ENCODE measurements around the gene FAM228B.

Gene FAM228B

GRCh38 chr2:24206714-24207113 lies 83.4 kb downstream of the FAM228B start:
- DNase-seq, result no peak

DNA sequence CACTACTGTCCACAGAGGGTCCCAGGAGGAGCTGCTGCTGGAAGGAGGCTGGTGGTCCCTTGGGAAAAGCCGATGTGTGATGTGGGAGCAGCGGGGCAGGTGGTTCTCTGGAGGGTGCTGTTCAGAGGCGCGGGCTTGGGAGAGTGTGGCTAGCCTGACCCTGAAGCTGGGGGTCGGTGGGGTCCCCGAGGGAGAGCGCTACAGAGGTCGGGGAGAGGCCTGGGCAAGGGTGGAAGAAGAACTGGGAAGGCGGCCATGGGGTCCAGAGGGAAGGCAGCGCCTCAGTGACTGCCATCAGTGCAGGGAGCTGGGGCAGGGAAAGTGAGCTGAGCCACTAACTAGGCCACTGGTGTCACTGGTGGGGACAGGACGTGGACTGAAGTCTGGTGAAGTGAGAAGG lies 84.1 kb downstream of the FAM228B start:
- DNase-seq, result no peak

GRCh38 chr2:24208490-24208889 lies 85.2 kb downstream of the FAM228B start:
- no peak for DNase-seq

- DNase-seq, result no peak
Observed at GRCh38 chr2:24209389-24210105, 86.3 kb downstream of the FAM228B start.

DNA sequence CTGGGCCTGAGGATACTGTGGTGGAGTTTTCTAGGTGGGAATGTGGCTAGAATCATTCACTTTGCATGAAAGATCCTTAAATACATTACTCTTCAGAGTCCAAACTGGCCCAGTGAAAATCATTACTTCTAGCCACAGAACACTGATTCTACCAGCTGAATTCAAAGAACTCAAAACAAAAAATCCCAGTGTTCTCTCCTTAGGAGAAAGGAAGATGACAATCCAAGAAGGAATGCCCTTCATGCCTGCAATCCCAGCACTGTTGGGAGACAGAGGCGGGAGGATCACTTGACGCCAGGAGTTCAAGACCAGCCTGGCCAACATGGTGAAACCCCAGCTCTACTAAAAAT lies 86.8 kb downstream of the FAM228B start:
- no peak for DNase-seq

DNA sequence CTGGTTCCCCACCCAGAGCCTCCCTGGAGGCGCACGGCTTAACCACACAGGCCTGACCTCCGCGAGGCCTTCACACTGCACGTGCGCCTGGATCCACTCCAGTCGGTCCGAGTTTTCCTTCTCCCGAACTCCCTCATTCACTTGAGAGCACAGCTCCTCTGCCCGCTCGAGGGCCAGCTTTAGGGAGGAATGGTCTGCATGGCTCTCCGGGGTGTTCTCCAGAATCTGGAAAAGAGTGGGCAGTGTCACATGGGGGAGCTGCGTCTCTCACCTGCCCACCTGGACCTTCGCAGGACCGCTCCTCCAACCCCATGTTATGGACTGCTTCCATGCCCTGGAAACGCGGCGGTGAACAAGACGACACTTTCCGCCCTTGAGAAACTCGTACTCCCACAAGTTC lies 87.5 kb downstream of the FAM228B start:
- DNase-seq, result no peak

- no peak for DNase-seq
Observed at GRCh38 chr2:24211408-24211807, 88.1 kb downstream of the FAM228B start.

DNA sequence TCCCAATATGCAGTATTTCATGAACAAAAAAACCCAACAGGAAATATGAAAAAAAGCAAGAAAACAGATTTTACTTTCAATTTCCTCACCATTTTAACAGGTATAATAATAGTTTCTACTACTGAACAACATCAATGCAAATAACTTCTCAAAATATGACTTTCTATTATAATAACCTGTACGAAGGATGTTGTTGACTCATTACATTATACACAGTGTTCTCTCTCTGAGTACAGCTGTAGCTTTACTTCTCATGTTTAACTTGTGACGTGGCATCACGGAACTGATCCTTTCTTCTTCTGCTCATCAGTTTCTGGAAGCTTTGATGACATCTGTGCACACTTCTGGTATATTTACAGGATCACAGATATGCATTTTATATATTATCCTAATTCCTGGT lies 91.6 kb downstream of the FAM228B start:
- DNase-seq, result no peak
